ENCODE results near the gene MYO16.
"Not testable (repeated sequence)": the region's sequence is repeated elsewhere in the genome, so short reads cannot be mapped to it uniquely, and the experiment has no call there.

The MYO16 gene

GRCh38 chr13:108742701-108743451 is 113.5 kb downstream of the MYO16 start:
- no peak for DNase-seq (ENCODE audit: low spot score)

GRCh38 chr13:108743522-108743921 is 114.1 kb downstream of the MYO16 start:
- DNase-seq (ENCODE audit: low spot score) = no peak

- DNase-seq (ENCODE audit: low spot score) = no peak
These were observed 118.4 kb downstream of the MYO16 start for GRCh38 chr13:108747843-108748242.

- DNase-seq (ENCODE audit: low spot score) = no peak
These were observed 122.9 kb downstream of the MYO16 start for GRCh38 chr13:108752276-108752675.

- no peak for DNase-seq (ENCODE audit: low spot score)
These were observed 125.7 kb downstream of the MYO16 start for GRCh38 chr13:108755083-108755482.

GRCh38 chr13:108760129-108760528 is 130.7 kb downstream of the MYO16 start:
- DNase-seq (ENCODE audit: low spot score) = no peak

- DNase-seq (ENCODE audit: low spot score) = no peak
These were observed 131.1 kb downstream of the MYO16 start for GRCh38 chr13:108760541-108760940.

- no peak for DNase-seq (ENCODE audit: low spot score)
These were observed 138.6 kb downstream of the MYO16 start for GRCh38 chr13:108768035-108768434.

- no peak for DNase-seq (ENCODE audit: low spot score)
These were observed 140.0 kb downstream of the MYO16 start for GRCh38 chr13:108769213-108770070.

- DNase-seq (ENCODE audit: low spot score) = no peak
These were observed 146.2 kb downstream of the MYO16 start for GRCh38 chr13:108775597-108775996.

- DNase-seq (ENCODE audit: low spot score) = no peak
These were observed 147.2 kb downstream of the MYO16 start for GRCh38 chr13:108776650-108777049.

- DNase-seq (ENCODE audit: low spot score) = no peak
These were observed 148.3 kb downstream of the MYO16 start for GRCh38 chr13:108777421-108778420.

GRCh38 chr13:108779308-108779707 is 149.9 kb downstream of the MYO16 start:
- DNase-seq (ENCODE audit: low spot score) = no peak

- DNase-seq (ENCODE audit: low spot score) = no peak
These were observed 151.3 kb downstream of the MYO16 start for GRCh38 chr13:108780706-108781105.

- DNase-seq (ENCODE audit: low spot score) = no peak
These were observed 151.9 kb downstream of the MYO16 start for GRCh38 chr13:108781312-108781711.

GRCh38 chr13:108782480-108782879 is 153.1 kb downstream of the MYO16 start:
- DNase-seq (ENCODE audit: low spot score) = not testable (repeated sequence)

- DNase-seq (ENCODE audit: low spot score) = no peak
These were observed 156.4 kb downstream of the MYO16 start for GRCh38 chr13:108785844-108786243.

- DNase-seq (ENCODE audit: low spot score) = no peak
These were observed 157.2 kb downstream of the MYO16 start for GRCh38 chr13:108786456-108787200.

GRCh38 chr13:108787700-108788414 is 158.4 kb downstream of the MYO16 start:
- no peak for DNase-seq (ENCODE audit: low spot score)

GRCh38 chr13:108789476-108789875 is 160.1 kb downstream of the MYO16 start:
- no peak for DNase-seq (ENCODE audit: low spot score)

GRCh38 chr13:108795841-108796240 is 166.4 kb downstream of the MYO16 start:
- DNase-seq (ENCODE audit: low spot score) = no peak

Data from CD4-positive, alpha-beta T cell treated with Interleukin-6 at 100 ng/mL for 8 hours (primary cell).